ENCODE measurements around the gene PARD3B. TPM values are rescaled to one million over a fixed set of nuclear protein-coding genes. Genes with fewer than 3 reads are reported as not detected.

PARD3B gene
- total RNA-seq, 4 donors from 2014 or later = 32.6 to 65.7 (median 38.6) TPM

DNA sequence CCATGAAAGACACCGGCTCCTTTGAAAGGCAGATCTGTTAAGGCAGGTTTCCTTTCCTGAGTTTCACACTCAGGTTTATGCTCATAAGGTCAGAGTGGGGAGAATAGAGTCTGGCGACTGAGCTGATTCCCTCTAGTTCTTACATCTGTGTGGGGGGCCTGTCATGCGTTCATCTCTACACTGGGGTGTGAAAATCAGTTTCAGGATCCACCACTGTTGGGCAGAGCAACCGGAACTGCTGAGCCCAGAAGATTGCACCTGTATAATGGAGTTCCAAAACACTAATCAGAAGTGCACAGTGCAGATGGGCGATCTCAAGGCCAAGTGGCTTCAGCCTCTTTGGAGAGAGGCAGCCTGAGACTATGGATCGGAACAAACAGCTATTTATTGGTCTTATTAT is 955.7 kb downstream of the PARD3B start:
- H3K4me1 ChIP-seq = peaks cover 0 to 17% (median 6%) of the 10 kb centered on the region in 4 donors
- no peak overlapping the region for H3K4me3 ChIP-seq
- 91 to 94% methylated on average over 5 to 6 of the region's 6 CpGs for WGBS, 2 donors (ENCODE audit: low coverage in 1 of 2)
- intact Hi-C loops (cut with DNase I; ENCODE audit: low total_unique reads) (no loop called here), in situ Hi-C loops (cut with MboI; ENCODE audit: low pct_ligation_motif_present in 1 of 4, low pct_unique_long_range_greater_than_20kb in 1 of 4, low sequenced_read_pairs in 3 of 4) (no loop called here)
- H3K36me3 ChIP-seq = no peaks in the 10 kb centered on the region
- TF ChIP-seq POLR2A (IDR thresholded peaks at IDR 0.05) (no peak), EP300 (IDR thresholded peaks at IDR 0.05; ENCODE audit: low read depth) (no peak), POLR2AphosphoS5 (IDR thresholded peaks at IDR 0.05) (no peak)
- TF ChIP-seq, protein P1, sequence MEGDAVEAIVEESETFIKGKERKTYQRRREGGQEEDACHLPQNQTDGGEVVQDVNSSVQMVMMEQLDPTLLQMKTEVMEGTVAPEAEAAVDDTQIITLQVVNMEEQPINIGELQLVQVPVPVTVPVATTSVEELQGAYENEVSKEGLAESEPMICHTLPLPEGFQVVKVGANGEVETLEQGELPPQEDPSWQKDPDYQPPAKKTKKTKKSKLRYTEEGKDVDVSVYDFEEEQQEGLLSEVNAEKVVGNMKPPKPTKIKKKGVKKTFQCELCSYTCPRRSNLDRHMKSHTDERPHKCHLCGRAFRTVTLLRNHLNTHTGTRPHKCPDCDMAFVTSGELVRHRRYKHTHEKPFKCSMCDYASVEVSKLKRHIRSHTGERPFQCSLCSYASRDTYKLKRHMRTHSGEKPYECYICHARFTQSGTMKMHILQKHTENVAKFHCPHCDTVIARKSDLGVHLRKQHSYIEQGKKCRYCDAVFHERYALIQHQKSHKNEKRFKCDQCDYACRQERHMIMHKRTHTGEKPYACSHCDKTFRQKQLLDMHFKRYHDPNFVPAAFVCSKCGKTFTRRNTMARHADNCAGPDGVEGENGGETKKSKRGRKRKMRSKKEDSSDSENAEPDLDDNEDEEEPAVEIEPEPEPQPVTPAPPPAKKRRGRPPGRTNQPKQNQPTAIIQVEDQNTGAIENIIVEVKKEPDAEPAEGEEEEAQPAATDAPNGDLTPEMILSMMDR (IDR thresholded peaks at IDR 0.05) = no peak
- H3K9me3 ChIP-seq = no peaks in the 10 kb centered on the region
- H3K27ac ChIP-seq = no peak overlapping the region
- no peak for DNase-seq
- H3K27me3 ChIP-seq = no peaks in the 10 kb centered on the region

DNA sequence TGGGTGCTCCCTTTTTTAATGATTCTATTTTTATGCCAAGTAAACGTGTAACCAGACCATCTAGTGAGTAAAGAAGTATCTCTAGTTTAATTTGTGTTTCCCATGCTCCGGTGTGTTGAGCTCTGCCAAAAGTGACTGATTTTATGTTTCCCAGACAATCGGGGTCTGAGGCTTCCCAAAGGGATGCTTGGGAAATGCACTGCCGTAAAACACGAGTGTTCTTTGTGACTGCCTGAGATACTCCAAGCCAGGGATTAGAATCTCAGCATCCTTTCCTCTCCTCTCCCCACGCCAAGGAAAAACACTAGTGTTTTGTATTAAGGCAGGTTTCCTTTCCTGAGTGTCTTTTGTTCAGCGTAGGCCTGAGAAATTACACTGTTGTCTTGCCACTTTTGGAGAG is 956.6 kb downstream of the PARD3B start:
- in situ Hi-C loops (cut with MboI; ENCODE audit: low pct_ligation_motif_present in 1 of 4, low pct_unique_long_range_greater_than_20kb in 1 of 4, low sequenced_read_pairs in 3 of 4) = no loop called here
- no peak overlapping the region for H3K4me3 ChIP-seq
- no peak for DNase-seq
- intact Hi-C loops (cut with DNase I; ENCODE audit: low total_unique reads) = no loop called here
- 76 to 88% methylated on average over 6 to 7 of the region's 7 CpGs for WGBS, 2 donors (ENCODE audit: low coverage in 1 of 2)
- H3K36me3 ChIP-seq = no peaks in the 10 kb centered on the region
- no peak overlapping the region for H3K27ac ChIP-seq
- TF ChIP-seq POLR2A (IDR thresholded peaks at IDR 0.05) (no peak), EP300 (IDR thresholded peaks at IDR 0.05; ENCODE audit: low read depth) (no peak), POLR2AphosphoS5 (IDR thresholded peaks at IDR 0.05) (no peak)
- TF ChIP-seq, protein P1 (IDR thresholded peaks at IDR 0.05) = no peak
- H3K4me1 ChIP-seq = peaks cover 0 to 17% (median 6%) of the 10 kb centered on the region in 4 donors
- no peaks in the 10 kb centered on the region for H3K9me3 ChIP-seq
- no peaks in the 10 kb centered on the region for H3K27me3 ChIP-seq

DNA sequence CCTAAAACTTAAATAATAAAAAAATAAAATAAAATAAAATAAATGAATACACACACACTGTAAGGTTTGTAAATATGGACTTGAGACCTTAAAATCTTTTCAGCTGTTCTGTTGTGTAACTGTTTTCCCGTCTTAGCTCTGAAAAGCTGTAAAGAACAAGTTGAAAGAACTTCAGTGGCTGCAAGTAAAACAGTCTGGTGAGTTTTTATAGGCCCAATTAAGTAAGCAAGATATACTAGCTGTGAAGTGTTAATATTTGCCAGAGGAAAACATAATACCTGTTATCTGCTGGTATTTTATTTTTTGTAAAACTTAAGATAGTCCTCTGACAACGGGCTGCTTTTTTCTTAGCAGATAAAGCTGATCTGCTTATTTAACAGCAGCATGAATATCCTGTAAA is 960.1 kb downstream of the PARD3B start:
- in situ Hi-C loops (cut with MboI; ENCODE audit: low pct_ligation_motif_present in 1 of 4, low pct_unique_long_range_greater_than_20kb in 1 of 4, low sequenced_read_pairs in 3 of 4) (no loop called here), intact Hi-C loops (cut with DNase I; ENCODE audit: low total_unique reads) (no loop called here)
- Histone ChIP-seq H3K36me3 (no peaks in the 10 kb centered on the region), H3K9me3 (no peaks in the 10 kb centered on the region), H3K27ac (no peak overlapping the region), H3K27me3 (no peaks in the 10 kb centered on the region), H3K4me1 (peaks cover 0 to 9% (median 3%) of the 10 kb centered on the region in 4 donors), H3K4me3 (no peak overlapping the region)
- DNase-seq = no peak
- 47 to 57% methylated on average over 2 of the region's 2 CpGs for WGBS, 2 donors (ENCODE audit: low coverage in 1 of 2)
- TF ChIP-seq EP300 (IDR thresholded peaks at IDR 0.05; ENCODE audit: low read depth) = no peak
- TF ChIP-seq, protein P1 (IDR thresholded peaks at IDR 0.05) = no peak
- no peak for TF ChIP-seq POLR2A (IDR thresholded peaks at IDR 0.05)
- TF ChIP-seq POLR2AphosphoS5 (IDR thresholded peaks at IDR 0.05) = no peak

DNA sequence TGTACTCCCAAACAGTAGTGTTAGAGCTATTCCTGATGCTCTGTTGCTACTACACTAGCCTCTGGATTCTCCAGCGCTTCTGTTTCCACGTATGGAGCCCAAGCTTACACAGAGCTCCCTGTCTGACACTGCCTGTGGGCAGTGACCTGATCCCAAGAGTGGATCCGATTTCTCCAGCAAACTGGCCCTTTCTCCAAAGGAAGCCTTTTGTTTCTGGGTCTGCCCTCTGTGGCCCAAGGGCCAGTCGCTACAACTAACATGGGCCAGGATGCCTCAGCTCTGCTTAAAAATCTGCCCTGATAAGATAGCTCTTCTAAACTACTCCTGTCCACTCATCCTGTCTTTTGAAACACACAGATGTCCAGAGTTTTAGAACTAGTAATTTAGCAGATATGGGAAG is 964.4 kb downstream of the PARD3B start:
- intact Hi-C loops (cut with DNase I; ENCODE audit: low total_unique reads) = no loop called here
- Histone ChIP-seq H3K27me3 (no peaks in the 10 kb centered on the region), H3K36me3 (no peaks in the 10 kb centered on the region), H3K27ac (no peak overlapping the region), H3K4me3 (no peak overlapping the region), H3K9me3 (no peaks in the 10 kb centered on the region), H3K4me1 (peaks cover 0 to 16% (median 3%) of the 10 kb centered on the region in 4 donors)
- WGBS, 2 donors (ENCODE audit: low coverage in 1 of 2) = 92 to 97% methylated on average over 4 of the region's 4 CpGs
- DNase-seq = no peak
- in situ Hi-C loops (cut with MboI; ENCODE audit: low pct_ligation_motif_present in 1 of 4, low pct_unique_long_range_greater_than_20kb in 1 of 4, low sequenced_read_pairs in 3 of 4) = no loop called here
- no peak for TF ChIP-seq POLR2AphosphoS5 (IDR thresholded peaks at IDR 0.05)
- TF ChIP-seq, protein P1 (IDR thresholded peaks at IDR 0.05) = no peak
- TF ChIP-seq POLR2A (IDR thresholded peaks at IDR 0.05) = no peak
- TF ChIP-seq EP300 (IDR thresholded peaks at IDR 0.05; ENCODE audit: low read depth) = no peak

All from transverse colon (tissue), 4 donors.